Hepatocyte (in vitro differentiated cells): ENCODE data around the gene PACRG.

Experiments
- CTCF ChIP-seq: fragments of 200-600 bp; sonication (generic); IDR thresholded peaks from 2 replicates; pipeline ENCODE4 v1.5.1; 2016; ENCODE audit warnings: antibody characterized with exemption, mild to moderate bottlenecking; ENCODE audit not compliant: poor library complexity
- EZH2 ChIP-seq: fragments of 200-600 bp; sonication (generic); IDR thresholded peaks from 2 replicates; pipeline ENCODE4 v1.6.1; 2016; ENCODE audit warnings: antibody characterized with exemption, mild to moderate bottlenecking, borderline replicate concordance

DNA sequence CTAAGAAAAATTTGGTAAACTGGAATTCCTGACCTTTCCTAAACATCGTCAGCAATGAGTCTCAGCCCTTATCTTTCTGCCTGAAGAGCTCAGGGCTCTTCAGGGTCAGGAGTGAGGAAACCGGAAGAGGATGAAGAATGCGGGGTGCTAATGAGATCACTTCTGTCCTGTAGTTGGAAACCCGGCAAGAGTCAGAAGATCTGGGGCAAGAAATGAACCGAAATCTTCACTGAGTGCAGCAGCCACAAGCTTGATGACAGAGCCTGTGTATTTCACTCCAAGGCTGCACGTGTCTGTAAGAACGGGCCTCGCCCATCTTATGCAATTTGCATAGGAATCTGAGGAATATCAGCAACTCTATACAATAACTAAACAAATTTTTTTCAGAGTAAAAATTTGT lies 626.3 kb downstream of the PACRG start:
- TF ChIP-seq CTCF (no peak), EZH2 (no peak)
